Uterine smooth muscle cell (primary cell): ENCODE data around the gene TNIP1. TPM values are rescaled to one million over a fixed set of nuclear protein-coding genes. Genes with fewer than 3 reads are reported as not detected.

ENCODE experiments used
- total RNA-seq: library from RNA; depleted of rRNA; stranded (reverse); fragments of >200 nt; gene quantifications from 2 replicates; pipeline ENCODE4 v1.2.3, GENCODE V29; 2014

The TNIP1 gene, protein sequence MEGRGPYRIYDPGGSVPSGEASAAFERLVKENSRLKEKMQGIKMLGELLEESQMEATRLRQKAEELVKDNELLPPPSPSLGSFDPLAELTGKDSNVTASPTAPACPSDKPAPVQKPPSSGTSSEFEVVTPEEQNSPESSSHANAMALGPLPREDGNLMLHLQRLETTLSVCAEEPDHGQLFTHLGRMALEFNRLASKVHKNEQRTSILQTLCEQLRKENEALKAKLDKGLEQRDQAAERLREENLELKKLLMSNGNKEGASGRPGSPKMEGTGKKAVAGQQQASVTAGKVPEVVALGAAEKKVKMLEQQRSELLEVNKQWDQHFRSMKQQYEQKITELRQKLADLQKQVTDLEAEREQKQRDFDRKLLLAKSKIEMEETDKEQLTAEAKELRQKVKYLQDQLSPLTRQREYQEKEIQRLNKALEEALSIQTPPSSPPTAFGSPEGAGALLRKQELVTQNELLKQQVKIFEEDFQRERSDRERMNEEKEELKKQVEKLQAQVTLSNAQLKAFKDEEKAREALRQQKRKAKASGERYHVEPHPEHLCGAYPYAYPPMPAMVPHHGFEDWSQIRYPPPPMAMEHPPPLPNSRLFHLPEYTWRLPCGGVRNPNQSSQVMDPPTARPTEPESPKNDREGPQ
- 43.6 and 48.4 TPM in 2 replicates for total RNA-seq

DNA sequence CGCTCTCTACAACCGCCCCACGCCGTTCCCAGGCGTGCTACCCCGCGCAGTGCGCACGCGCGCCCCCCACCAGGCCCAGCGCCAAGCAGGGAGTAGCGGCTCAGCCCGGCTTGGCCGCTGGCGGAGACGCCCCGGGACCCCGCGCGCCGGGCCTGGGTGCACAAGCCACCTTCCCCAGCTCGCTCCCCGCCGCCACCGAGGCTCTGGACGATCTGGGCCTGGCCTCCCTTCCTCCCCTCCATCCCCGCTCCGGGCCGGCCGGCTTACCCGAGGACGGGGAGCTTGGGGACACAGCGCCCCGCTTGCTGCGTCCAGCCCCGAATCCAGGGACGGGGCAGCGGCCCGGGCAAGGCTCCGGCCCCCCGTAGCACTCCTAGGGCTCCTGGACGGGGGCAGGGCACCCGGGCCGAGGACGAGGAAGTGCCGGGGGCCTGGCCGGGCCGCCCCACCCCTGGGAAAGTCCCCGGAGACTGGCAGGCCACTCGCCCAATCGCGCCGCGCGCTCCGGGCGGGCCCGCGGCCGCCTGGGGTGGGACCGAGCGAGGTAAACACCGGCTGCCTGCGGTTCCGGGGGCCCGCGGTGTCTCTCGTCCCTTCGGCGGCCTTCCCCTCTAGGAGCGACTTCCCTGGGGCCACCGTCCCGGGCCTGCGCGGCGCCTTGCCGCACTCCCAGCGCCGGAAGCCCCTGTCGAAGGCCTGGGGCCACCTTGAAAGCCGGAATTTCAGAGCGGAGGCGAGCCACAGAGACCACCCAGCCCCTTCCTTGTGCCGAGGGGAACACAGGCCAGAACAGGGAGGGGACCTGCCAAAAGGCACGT, at the start of gene TNIP1:
Gene TNIP1 (minus strand): TSS at position 422 of the 818 bp plus-strand sequence. CDS start 15,939 bp downstream, outside the sequence.

DNA sequence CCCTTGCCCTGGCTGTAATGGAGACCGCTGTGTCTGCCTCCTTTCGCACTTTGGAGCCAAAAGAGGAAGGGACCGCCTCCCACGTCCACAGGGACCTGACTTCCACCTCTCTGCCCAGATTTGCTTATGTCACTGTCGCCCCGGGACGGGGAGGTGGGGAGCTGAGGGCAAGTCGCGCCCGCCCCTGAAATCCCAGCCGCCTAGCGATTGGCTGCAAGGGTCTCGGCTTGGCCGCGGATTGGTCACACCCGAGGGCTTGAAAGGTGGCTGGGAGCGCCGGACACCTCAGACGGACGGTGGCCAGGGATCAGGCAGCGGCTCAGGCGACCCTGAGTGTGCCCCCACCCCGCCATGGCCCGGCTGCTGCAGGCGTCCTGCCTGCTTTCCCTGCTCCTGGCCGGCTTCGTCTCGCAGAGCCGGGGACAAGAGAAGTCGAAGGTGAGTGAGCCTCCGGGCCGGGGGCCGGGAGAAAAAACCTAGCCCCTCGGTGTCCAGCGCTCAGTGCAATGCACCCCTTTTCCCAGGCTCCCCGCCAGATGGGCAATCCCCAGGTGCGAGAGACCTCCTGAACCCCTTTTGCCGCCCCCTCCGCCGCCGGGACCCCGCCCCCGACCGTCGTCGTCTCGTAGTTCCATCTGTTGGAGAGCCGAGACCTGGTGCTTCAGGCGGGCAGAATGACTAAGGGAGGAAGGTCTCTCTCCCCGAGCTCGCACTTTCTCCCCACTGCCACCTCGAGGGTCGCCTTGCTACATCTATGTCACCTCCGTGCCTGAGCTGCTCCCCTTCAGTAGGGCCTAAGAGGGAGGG, 60.3 kb downstream of the TNIP1 start, which contains the start of gene GPX3:
Gene GPX3 (plus strand): TSS at position 288 of the 807 bp plus-strand sequence. CDS start 64 bp downstream, at position 352.

Other genes with a start within 250 kb of the TNIP1 start
- gene IRGM, start 234.5 kb downstream of the TNIP1 start, total RNA-seq = 0.12 and 0.22 TPM in 2 replicates
- 8.4 and 9.0 TPM in 2 replicates for gene ZNF300, start 176.1 kb downstream of the TNIP1 start, total RNA-seq
- 1.7 and 2.4 TPM in 2 replicates for gene GPX3, start 60.4 kb downstream of the TNIP1 start, total RNA-seq
- 549 and 560 TPM in 2 replicates for gene ANXA6, start 76.7 kb upstream of the TNIP1 start, total RNA-seq
- 1.5 and 2.0 TPM in 2 replicates for gene CCDC69, start 143.1 kb upstream of the TNIP1 start, total RNA-seq
- 12.9 and 27.4 TPM in 2 replicates for gene GM2A, start 172.2 kb upstream of the TNIP1 start, total RNA-seq
- not detected in 2 replicates for gene SLC36A3, start 222.7 kb upstream of the TNIP1 start, total RNA-seq